Ishikawa (cell line): ENCODE results near the gene ENG.

Experiments
- CEBPB ChIP-seq: IDR thresholded peaks from 2 replicates; pipeline ENCODE4 v1.6.1; 2012
- CREB1 ChIP-seq: IDR thresholded peaks from 2 replicates; pipeline ENCODE4 v1.6.1; 2012; ENCODE audit warnings: low read depth
- EGR1 ChIP-seq: IDR thresholded peaks from 2 replicates; pipeline ENCODE4 v1.6.1; 2012
- EP300 ChIP-seq: IDR thresholded peaks from 2 replicates; pipeline ENCODE4 v1.6.1; 2012; ENCODE audit warnings: borderline replicate concordance
- FOXM1 ChIP-seq: IDR thresholded peaks from 2 replicates; pipeline ENCODE4 v1.6.1; 2012; ENCODE audit warnings: low read depth, borderline replicate concordance
- MAX ChIP-seq: IDR thresholded peaks from 2 replicates; pipeline ENCODE4 v1.6.1; 2012
- NFIC ChIP-seq: IDR thresholded peaks from 2 replicates; pipeline ENCODE4 v1.6.1; 2012
- RAD21 ChIP-seq: IDR thresholded peaks from 2 replicates; pipeline ENCODE4 v1.6.1; 2012; ENCODE audit warnings: low read depth
- REST ChIP-seq: IDR thresholded peaks from 2 replicates; pipeline ENCODE4 v1.6.1; 2012; ENCODE audit warnings: low read depth, mild to moderate bottlenecking
- TAF1 ChIP-seq: IDR thresholded peaks from 2 replicates; pipeline ENCODE4 v1.6.1; 2012; ENCODE audit warnings: low read depth, mild to moderate bottlenecking
- TCF12 ChIP-seq: IDR thresholded peaks from 2 replicates; pipeline ENCODE4 v1.6.1; 2012; ENCODE audit warnings: low read depth
- TEAD4 ChIP-seq: IDR thresholded peaks from 2 replicates; pipeline ENCODE4 v1.6.1; 2012
- USF1 ChIP-seq: IDR thresholded peaks from 2 replicates; pipeline ENCODE4 v1.6.1; 2012
- YY1 ChIP-seq: IDR thresholded peaks from 2 replicates; pipeline ENCODE4 v1.6.1; 2012; ENCODE audit warnings: low read depth
- ZBTB7A ChIP-seq: IDR thresholded peaks from 2 replicates; pipeline ENCODE4 v1.6.1; 2012; ENCODE audit warnings: low read depth

The ENG gene

GRCh38 chr9:127877566-127877998 is 23.1 kb upstream of the ENG start, which contains the start of gene AK1:
Gene AK1 (minus strand): TSS chr9:127877675. CDS start chr9:127874617, 3,058 bp downstream.
- TF ChIP-seq USF1 (no peak), TEAD4 (peak; percentile 35; the same call in 1 of the 2 replicates), EGR1 (no peak), MAX (peak; percentile 79), TAF1 (peak; percentile 41; the same call in 1 of the 2 replicates)

GRCh38 chr9:127876764-127877562 is 22.5 kb upstream of the ENG start:
- no peak for TF ChIP-seq EP300
- TF ChIP-seq CEBPB, result no peak
- no peak for TF ChIP-seq USF1
- TF ChIP-seq YY1, result no peak
- no peak for TF ChIP-seq TAF1
- no peak for TF ChIP-seq FOXM1
- TF ChIP-seq CREB1, result no peak
- no peak for TF ChIP-seq MAX

- no peak for TF ChIP-seq ZBTB7A
- TF ChIP-seq RAD21, result no peak
- TF ChIP-seq CEBPB, result no peak
- TF ChIP-seq CREB1, result no peak
- TF ChIP-seq MAX, result no peak
- no peak for TF ChIP-seq EGR1
- TF ChIP-seq TCF12, result no peak
- no peak for TF ChIP-seq FOXM1
- TF ChIP-seq REST, result no peak
- no peak for TF ChIP-seq USF1
- TF ChIP-seq NFIC, result no peak
- no peak for TF ChIP-seq TAF1
- no peak for TF ChIP-seq TEAD4
- no peak for TF ChIP-seq EP300
- TF ChIP-seq YY1, result no peak
Measured at GRCh38 chr9:127876026-127876763, 21.7 kb upstream of the ENG start.

GRCh38 chr9:127875306-127875966 is 21.0 kb upstream of the ENG start:
- no peak for TF ChIP-seq NFIC
- TF ChIP-seq MAX, result no peak
- TF ChIP-seq ZBTB7A, result no peak
- TF ChIP-seq USF1, result no peak
- TF ChIP-seq EP300, result no peak
- TF ChIP-seq EGR1, result no peak
- TF ChIP-seq CREB1, result no peak

- TF ChIP-seq CEBPB (no peak), FOXM1 (no peak), RAD21 (no peak), TEAD4 (no peak), ZBTB7A (no peak), TCF12 (no peak), REST (no peak), TAF1 (no peak), EP300 (no peak), YY1 (no peak), MAX (no peak), CREB1 (no peak), USF1 (no peak), EGR1 (no peak)
Measured at GRCh38 chr9:127874301-127875221, 20.1 kb upstream of the ENG start.
